Amniotic epithelial cell (primary cell): Measurements from ENCODE around the gene DCAF17.
"Not testable (repeated sequence)": the region's sequence is repeated elsewhere in the genome, so short reads cannot be mapped to it uniquely, and the experiment has no call there.

Experiments used
- DNase-seq: peaks from one replicate; pipeline ENCODE4 v3.0.0-alpha.2; 2010; ENCODE audit warnings: low read depth

The DCAF17 gene

GRCh38 chr2:171515672-171516298 is 81.8 kb downstream of the DCAF17 start:
- DNase-seq: peak; percentile 67

GRCh38 chr2:171516793-171517192 is 82.8 kb downstream of the DCAF17 start:
- no peak for DNase-seq

GRCh38 chr2:171520471-171520870 is 86.4 kb downstream of the DCAF17 start:
- no peak for DNase-seq

GRCh38 chr2:171521361-171522051 is 87.5 kb downstream of the DCAF17 start:
- no peak for DNase-seq

GRCh38 chr2:171522052-171522787 is 88.2 kb downstream of the DCAF17 start, which contains the start of gene CYBRD1:
Gene CYBRD1, plus strand, starts transcription at chr2:171522474. Its CDS starts 72 bp downstream, at chr2:171522546.
- peak; percentile 63 for DNase-seq

GRCh38 chr2:171522788-171523087 is 88.7 kb downstream of the DCAF17 start:
- DNase-seq: peak; percentile 22

- DNase-seq: peak; percentile 79
Measured at GRCh38 chr2:171523088-171524017, 89.3 kb downstream of the DCAF17 start.

GRCh38 chr2:171524018-171524401 is 90.0 kb downstream of the DCAF17 start:
- peak; percentile 78 for DNase-seq

- DNase-seq: no peak
Measured at GRCh38 chr2:171529914-171530313, 95.9 kb downstream of the DCAF17 start.

GRCh38 chr2:171530378-171530777 is 96.4 kb downstream of the DCAF17 start:
- no peak for DNase-seq

GRCh38 chr2:171530859-171531258 is 96.8 kb downstream of the DCAF17 start:
- DNase-seq: not testable (repeated sequence)

GRCh38 chr2:171531291-171531690 is 97.3 kb downstream of the DCAF17 start:
- peak; percentile 85 for DNase-seq

- DNase-seq: no peak
Measured at GRCh38 chr2:171531836-171532450, 97.9 kb downstream of the DCAF17 start.

- DNase-seq: no peak
Measured at GRCh38 chr2:171533331-171533730, 99.3 kb downstream of the DCAF17 start.
